Ishikawa (cell line): Measurements from ENCODE around the gene MTHFS.

ENCODE experiments used
- CEBPB ChIP-seq: IDR thresholded peaks from 2 replicates; pipeline ENCODE4 v1.6.1; 2012
- CREB1 ChIP-seq: IDR thresholded peaks from 2 replicates; pipeline ENCODE4 v1.6.1; 2012; ENCODE audit warnings: low read depth
- EGR1 ChIP-seq: IDR thresholded peaks from 2 replicates; pipeline ENCODE4 v1.6.1; 2012
- EP300 ChIP-seq: IDR thresholded peaks from 2 replicates; pipeline ENCODE4 v1.6.1; 2012; ENCODE audit warnings: borderline replicate concordance
- FOXM1 ChIP-seq: IDR thresholded peaks from 2 replicates; pipeline ENCODE4 v1.6.1; 2012; ENCODE audit warnings: low read depth, borderline replicate concordance
- MAX ChIP-seq: IDR thresholded peaks from 2 replicates; pipeline ENCODE4 v1.6.1; 2012
- NFIC ChIP-seq: IDR thresholded peaks from 2 replicates; pipeline ENCODE4 v1.6.1; 2012
- RAD21 ChIP-seq: IDR thresholded peaks from 2 replicates; pipeline ENCODE4 v1.6.1; 2012; ENCODE audit warnings: low read depth
- REST ChIP-seq: IDR thresholded peaks from 2 replicates; pipeline ENCODE4 v1.6.1; 2012; ENCODE audit warnings: low read depth, mild to moderate bottlenecking
- TAF1 ChIP-seq: IDR thresholded peaks from 2 replicates; pipeline ENCODE4 v1.6.1; 2012; ENCODE audit warnings: low read depth, mild to moderate bottlenecking
- TCF12 ChIP-seq: IDR thresholded peaks from 2 replicates; pipeline ENCODE4 v1.6.1; 2012; ENCODE audit warnings: low read depth
- TEAD4 ChIP-seq: IDR thresholded peaks from 2 replicates; pipeline ENCODE4 v1.6.1; 2012
- YY1 ChIP-seq: IDR thresholded peaks from 2 replicates; pipeline ENCODE4 v1.6.1; 2012; ENCODE audit warnings: low read depth
- ZBTB7A ChIP-seq: IDR thresholded peaks from 2 replicates; pipeline ENCODE4 v1.6.1; 2012; ENCODE audit warnings: low read depth
- TF ChIP-seq, protein P1 (sequence below): IDR thresholded peaks from 2 replicates; pipeline ENCODE4 v1.6.1; 2012

Gene MTHFS

DNA sequence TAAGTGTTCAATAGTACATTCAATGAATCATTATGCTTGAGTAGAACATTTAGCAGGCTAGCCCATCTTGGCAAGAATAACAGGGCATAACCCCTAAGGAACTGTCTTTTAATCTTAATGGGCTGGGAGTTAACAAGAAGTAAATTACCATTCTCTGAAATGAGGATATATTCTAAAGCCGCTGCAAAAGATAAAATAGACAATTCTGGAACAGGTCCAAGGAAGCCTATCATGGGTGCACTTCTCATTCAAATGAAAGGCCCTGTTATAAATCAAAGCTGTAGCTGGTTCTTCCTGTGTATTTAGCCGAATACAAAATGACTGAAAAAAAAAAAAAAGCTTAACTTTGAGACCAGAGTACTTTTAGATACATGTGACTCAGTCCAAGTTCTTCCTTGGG is 15.6 kb downstream of the MTHFS start:
- TF ChIP-seq FOXM1 (no peak), RAD21 (no peak), EGR1 (no peak), YY1 (no peak), CREB1 (no peak), NFIC (no peak), TEAD4 (no peak), EP300 (no peak), TAF1 (no peak), MAX (no peak), TCF12 (no peak)
- TF ChIP-seq, protein P1, sequence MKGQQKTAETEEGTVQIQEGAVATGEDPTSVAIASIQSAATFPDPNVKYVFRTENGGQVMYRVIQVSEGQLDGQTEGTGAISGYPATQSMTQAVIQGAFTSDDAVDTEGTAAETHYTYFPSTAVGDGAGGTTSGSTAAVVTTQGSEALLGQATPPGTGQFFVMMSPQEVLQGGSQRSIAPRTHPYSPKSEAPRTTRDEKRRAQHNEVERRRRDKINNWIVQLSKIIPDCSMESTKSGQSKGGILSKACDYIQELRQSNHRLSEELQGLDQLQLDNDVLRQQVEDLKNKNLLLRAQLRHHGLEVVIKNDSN, result no peak

GRCh38 chr15:79878078-79878705 is 18.6 kb downstream of the MTHFS start:
- TF ChIP-seq NFIC (no peak), MAX (no peak), CEBPB (no peak), FOXM1 (no peak), TCF12 (no peak), TAF1 (no peak), CREB1 (no peak), TEAD4 (no peak), REST (no peak), EGR1 (no peak), EP300 (no peak), ZBTB7A (no peak), RAD21 (no peak)

DNA sequence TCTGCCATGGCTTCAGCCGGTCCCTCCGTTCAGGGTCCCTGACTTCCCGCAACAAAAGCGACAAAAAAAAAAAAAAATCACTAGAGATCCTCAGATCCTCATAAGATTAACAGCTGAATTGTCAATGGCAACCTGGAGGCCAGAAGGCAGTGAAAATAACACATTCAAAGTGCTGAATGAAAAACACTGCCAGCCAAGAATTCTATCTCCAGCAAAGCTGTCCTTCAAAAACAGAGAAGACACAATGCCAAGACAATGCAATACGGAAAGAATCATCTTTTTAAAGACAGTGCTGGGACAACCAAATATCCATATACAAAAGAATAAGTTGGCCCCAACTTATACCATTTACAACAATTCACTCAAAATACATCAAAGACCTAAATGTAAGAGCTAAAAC is 21.6 kb downstream of the MTHFS start:
- TF ChIP-seq REST, result no peak

DNA sequence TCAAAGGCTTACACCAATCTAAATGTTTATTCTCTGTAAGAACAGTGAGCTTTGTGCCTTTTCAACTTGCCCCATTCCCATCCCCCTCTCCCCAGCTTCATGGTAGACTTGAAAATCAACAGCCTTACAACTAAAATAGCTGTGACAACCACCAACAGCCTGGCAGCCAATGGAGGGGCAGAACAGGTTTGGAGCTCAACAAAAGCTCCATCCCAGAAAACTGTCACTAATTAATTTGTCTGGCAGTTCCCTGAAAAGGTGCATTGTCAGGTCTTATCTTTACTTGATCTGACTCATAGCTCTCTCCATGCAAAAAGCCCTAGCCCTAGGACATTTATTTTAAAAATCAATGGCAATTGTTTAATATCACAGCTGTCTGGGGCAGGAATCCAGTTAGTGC is 22.6 kb downstream of the MTHFS start:
- no peak for TF ChIP-seq EGR1
- no peak for TF ChIP-seq YY1
- no peak for TF ChIP-seq RAD21
- TF ChIP-seq TAF1, result no peak
- no peak for TF ChIP-seq FOXM1
- no peak for TF ChIP-seq EP300
- no peak for TF ChIP-seq TCF12
- TF ChIP-seq MAX, result no peak

DNA sequence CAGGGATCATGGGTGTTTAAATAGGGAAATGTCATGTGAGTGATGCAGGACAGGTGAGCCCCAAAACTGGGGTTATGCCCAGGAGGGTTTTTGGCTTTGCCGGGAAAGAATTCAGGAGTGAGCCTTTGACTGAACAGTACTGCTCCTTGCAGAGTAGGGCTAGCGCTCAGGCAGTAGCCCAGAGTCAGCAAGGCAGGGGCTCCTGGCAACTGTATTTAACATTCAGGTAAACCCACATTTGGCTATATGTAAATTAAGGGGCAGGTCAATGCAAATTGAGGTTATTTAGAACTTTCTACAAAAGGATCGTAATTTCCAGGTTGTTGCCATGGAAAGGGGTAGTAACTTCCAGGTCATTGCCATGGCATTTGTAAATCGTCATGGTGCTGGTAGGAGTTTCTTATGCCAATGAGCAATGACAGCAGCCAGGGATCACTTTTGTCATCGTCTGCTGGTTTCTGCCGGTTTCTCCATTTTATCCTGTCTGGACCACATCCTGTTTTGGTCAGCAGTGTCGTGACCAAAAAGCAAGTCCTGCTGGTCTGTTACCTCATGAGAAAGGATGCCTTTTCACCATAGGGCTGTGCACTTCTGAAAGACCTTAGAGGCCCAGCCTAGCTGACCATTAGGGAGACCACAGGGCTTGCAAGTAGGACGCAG is 24.3 kb downstream of the MTHFS start:
- no peak for TF ChIP-seq ZBTB7A
- no peak for TF ChIP-seq CREB1
- TF ChIP-seq TCF12, result no peak

- TF ChIP-seq MAX (no peak), TAF1 (no peak), RAD21 (no peak), EGR1 (no peak), YY1 (no peak), CREB1 (no peak), TEAD4 (no peak), FOXM1 (no peak), EP300 (no peak), NFIC (no peak), CEBPB (no peak)
- TF ChIP-seq, protein P1, result no peak
These were observed 28.3 kb downstream of the MTHFS start for GRCh38 chr15:79868554-79868953.
